ENCODE results near the gene CDC5L. TPM values are rescaled to one million over a fixed set of nuclear protein-coding genes. Genes with fewer than 3 reads are reported as not detected.

The CDC5L gene
- total and polyA plus RNA-seq, 2 experiments from 2014 or later = 27.0 to 32.5 TPM

GRCh38 chr6:44396968-44397367 lies 9.5 kb downstream of the CDC5L start:
- Mint-ChIP-seq H3K4me1 (no peaks in the 10 kb centered on the region), H3K9me3 (no peaks in the 10 kb centered on the region), H3K27ac (no peak overlapping the region), H3K36me3 (ENCODE audit: low read depth) (peaks cover 80% of the 10 kb centered on the region), H3K4me3 (no peak overlapping the region), H3K27me3 (ENCODE audit: insufficient read depth, low read depth, poor library complexity) (peaks cover 2% of the 10 kb centered on the region)
- H3K4me2 ChIP-seq = no peak overlapping the region
- H3K27ac ChIP-seq (ENCODE audit: low read depth) = no peak overlapping the region
- H3K79me2 ChIP-seq (replicated peaks; ENCODE audit: insufficient read depth) = peaks cover 34% of the 10 kb centered on the region
- H4K20me1 ChIP-seq (replicated peaks; ENCODE audit: insufficient read depth) = peaks cover 21% of the 10 kb centered on the region
- H3K4me1 ChIP-seq (ENCODE audit: insufficient read depth) = no peaks in the 10 kb centered on the region
- ATAC-seq (no peak), DNase-seq (ENCODE audit: low spot score) (no peak)
- H3K36me3 ChIP-seq (ENCODE audit: insufficient read depth) = peaks cover 51% of the 10 kb centered on the region
- H3F3A ChIP-seq (replicated peaks; ENCODE audit: low read depth) = no peaks in the 10 kb centered on the region
- no peaks in the 10 kb centered on the region for H3K9me2 ChIP-seq (ENCODE audit: insufficient read depth)
- H3K27me3 ChIP-seq (ENCODE audit: insufficient read depth) = no peaks in the 10 kb centered on the region
- H3K4me3 ChIP-seq = no peak overlapping the region
- no peak overlapping the region for H2AFZ ChIP-seq
- TF ChIP-seq CREB1 (CRISPR knock-in tag; IDR thresholded peaks at IDR 0.05; ENCODE audit: low read depth) = no peak
- TF ChIP-seq EZH2 (IDR thresholded peaks at IDR 0.05; ENCODE audit: low read depth, unreplicated experiment) = no peak
- no peak for TF ChIP-seq ZNF331 (CRISPR knock-in tag; IDR thresholded peaks at IDR 0.05; ENCODE audit: low read depth)
- no peak for TF ChIP-seq NANOG (IDR thresholded peaks at IDR 0.05; ENCODE audit: borderline replicate concordance)
- TF ChIP-seq STAT1 (IDR thresholded peaks at IDR 0.05; ENCODE audit: unreplicated experiment) = no peak
- TF ChIP-seq EZH2phosphoT487 (IDR thresholded peaks at IDR 0.05; ENCODE audit: unreplicated experiment) = no peak

- Mint-ChIP-seq H3K27ac (no peak overlapping the region), H3K4me3 (no peak overlapping the region), H3K4me1 (no peaks in the 10 kb centered on the region), H3K36me3 (ENCODE audit: low read depth) (peaks cover 79% of the 10 kb centered on the region), H3K27me3 (ENCODE audit: insufficient read depth, low read depth, poor library complexity) (peaks cover 2% of the 10 kb centered on the region), H3K9me3 (no peaks in the 10 kb centered on the region)
- H4K20me1 ChIP-seq (replicated peaks; ENCODE audit: insufficient read depth) = peaks cover 21% of the 10 kb centered on the region
- peaks cover 50% of the 10 kb centered on the region for H3K36me3 ChIP-seq (ENCODE audit: insufficient read depth)
- H3K4me1 ChIP-seq (ENCODE audit: insufficient read depth) = no peaks in the 10 kb centered on the region
- ATAC-seq (no peak), DNase-seq (ENCODE audit: low spot score) (no peak)
- H3K27me3 ChIP-seq (ENCODE audit: insufficient read depth) = no peaks in the 10 kb centered on the region
- no peak overlapping the region for H3K27ac ChIP-seq (ENCODE audit: low read depth)
- peaks cover 38% of the 10 kb centered on the region for H3K79me2 ChIP-seq (replicated peaks; ENCODE audit: insufficient read depth)
- no peaks in the 10 kb centered on the region for H3K9me2 ChIP-seq (ENCODE audit: insufficient read depth)
- TF ChIP-seq EZH2phosphoT487 (IDR thresholded peaks at IDR 0.05; ENCODE audit: unreplicated experiment) (no peak), ZNF331 (CRISPR knock-in tag; IDR thresholded peaks at IDR 0.05; ENCODE audit: low read depth) (no peak), REST (IDR thresholded peaks at IDR 0.05; ENCODE audit: unreplicated experiment) (no peak), CTCF (conservative IDR thresholded peaks at IDR 0.05; ENCODE audit: low read depth in 2 of 2) (peak in 1 of 2 experiments; percentile 24; a peak in 1 of 4 replicates), CREB1 (CRISPR knock-in tag; IDR thresholded peaks at IDR 0.05; ENCODE audit: low read depth) (no peak), STAT1 (IDR thresholded peaks at IDR 0.05; ENCODE audit: unreplicated experiment) (no peak), ETS1 (IDR thresholded peaks at IDR 0.05) (no peak)
- H2AFZ ChIP-seq = no peak overlapping the region
- no peak overlapping the region for H3K4me3 ChIP-seq
- no peaks in the 10 kb centered on the region for H3F3A ChIP-seq (replicated peaks; ENCODE audit: low read depth)
- H3K4me2 ChIP-seq = no peak overlapping the region
These were observed 10.1 kb downstream of the CDC5L start for GRCh38 chr6:44397424-44398164.

Data from GM23338 (cell line).